Activated CD8-positive, alpha-beta memory T cell treated with anti-CD3 and anti-CD28 coated beads, Interleukin-2, amount 50 U/mL, for 24 hours (primary cell): ENCODE measurements around the gene SKAP1.
"Not testable (repeated sequence)": the region's sequence is repeated elsewhere in the genome, so short reads cannot be mapped to it uniquely, and the experiment has no call there.

Source experiments
- DNase-seq: peaks from one replicate; pipeline ENCODE4 v3.0.0-alpha.2; 2020; ENCODE audit errors: extremely low read depth

The SKAP1 gene

GRCh38 chr17:48245465-48246033, 184.5 kb downstream of the SKAP1 start:
- not testable (repeated sequence) for DNase-seq

DNA sequence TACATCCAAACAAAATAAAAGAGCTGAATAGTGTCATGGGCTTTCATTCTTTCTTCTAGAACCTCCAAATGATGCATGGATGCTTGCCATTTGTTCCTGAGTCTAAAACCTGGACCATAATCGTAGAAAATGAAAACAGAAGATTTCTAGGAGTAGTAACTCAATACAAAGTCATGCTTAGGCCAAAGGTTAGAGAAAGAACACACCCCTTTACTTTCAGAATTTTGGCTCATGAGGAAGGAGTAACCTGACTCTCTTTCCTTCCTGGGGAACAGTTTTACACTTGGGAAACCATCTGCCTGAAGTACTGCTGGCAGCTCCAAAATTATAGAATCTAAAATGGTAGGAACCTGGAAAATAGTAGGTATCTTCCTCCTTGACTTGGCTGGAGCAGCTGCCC, 185.2 kb downstream of the SKAP1 start:
- DNase-seq, result no peak

GRCh38 chr17:48244121-48244711, 185.8 kb downstream of the SKAP1 start:
- no peak for DNase-seq

GRCh38 chr17:48241770-48242497, 188.1 kb downstream of the SKAP1 start:
- no peak for DNase-seq

- DNase-seq, result no peak
These were observed 188.9 kb downstream of the SKAP1 start for GRCh38 chr17:48241131-48241591.

DNA sequence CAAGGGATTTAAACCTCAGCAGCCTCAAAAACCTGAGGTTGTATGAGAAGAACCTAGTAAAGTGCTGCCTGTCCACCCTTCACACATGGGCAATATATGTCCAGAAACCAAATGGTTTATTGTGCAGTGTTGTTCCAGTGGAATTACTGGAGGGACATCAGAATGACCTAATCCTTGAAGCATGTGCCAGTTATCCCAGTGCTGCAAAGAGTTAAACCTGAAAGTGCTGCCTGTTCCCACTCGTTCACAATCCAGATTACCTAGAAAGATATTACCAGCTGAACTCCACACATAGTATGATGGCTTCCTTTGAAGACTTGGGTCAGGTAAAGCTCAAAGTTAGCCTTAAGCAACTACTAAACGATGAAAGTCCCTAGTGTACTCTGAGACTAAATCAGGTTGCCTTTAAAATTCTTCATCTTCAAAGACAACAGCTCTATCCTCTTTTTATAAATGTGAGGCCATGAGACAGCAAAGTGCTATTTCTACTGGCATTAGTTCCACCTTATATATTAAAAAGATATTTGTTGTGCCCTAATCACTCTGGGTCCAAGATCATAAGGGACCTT, 189.4 kb downstream of the SKAP1 start:
- no peak for DNase-seq

- no peak for DNase-seq
These were observed 189.9 kb downstream of the SKAP1 start for GRCh38 chr17:48240122-48240521.

DNA sequence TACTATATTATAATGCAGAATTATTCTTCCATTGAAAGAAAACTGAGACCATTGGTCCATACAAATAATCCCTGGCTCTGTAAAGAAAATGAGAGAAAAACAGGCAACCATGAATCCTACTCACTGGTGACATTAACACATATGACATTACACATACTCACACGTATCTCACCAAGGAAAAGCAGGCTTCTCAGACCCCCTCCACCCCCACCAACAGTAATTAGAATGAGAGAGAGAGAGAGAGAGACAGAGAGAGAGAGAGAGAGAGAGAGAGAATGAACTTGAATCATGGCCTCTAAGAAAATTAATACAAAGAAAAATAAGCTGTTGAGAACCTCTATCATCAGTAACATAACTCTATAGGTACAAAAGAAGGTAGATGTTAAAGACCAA, 190.4 kb downstream of the SKAP1 start:
- no peak for DNase-seq

- DNase-seq, result no peak
These were observed 190.9 kb downstream of the SKAP1 start for GRCh38 chr17:48238933-48239602.

DNA sequence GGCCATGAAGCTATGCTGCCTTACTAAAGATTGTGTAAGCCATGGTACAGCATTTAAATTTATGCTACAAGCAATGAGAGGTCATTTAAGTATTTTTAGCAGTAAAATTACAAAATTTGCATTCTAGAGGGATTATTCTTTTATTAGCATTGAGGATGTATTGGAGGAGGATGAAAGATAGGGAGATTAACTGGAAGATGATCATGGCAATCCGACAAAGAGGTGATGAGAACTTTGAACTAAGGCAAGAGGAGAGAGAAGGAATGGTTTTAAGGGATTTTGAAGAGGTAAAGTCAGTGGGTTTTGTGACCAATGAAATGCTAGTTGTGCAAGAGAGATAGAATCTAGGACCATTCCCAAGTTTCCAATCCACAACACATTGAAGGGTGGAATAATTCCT, 192.6 kb downstream of the SKAP1 start:
- DNase-seq, result no peak

DNA sequence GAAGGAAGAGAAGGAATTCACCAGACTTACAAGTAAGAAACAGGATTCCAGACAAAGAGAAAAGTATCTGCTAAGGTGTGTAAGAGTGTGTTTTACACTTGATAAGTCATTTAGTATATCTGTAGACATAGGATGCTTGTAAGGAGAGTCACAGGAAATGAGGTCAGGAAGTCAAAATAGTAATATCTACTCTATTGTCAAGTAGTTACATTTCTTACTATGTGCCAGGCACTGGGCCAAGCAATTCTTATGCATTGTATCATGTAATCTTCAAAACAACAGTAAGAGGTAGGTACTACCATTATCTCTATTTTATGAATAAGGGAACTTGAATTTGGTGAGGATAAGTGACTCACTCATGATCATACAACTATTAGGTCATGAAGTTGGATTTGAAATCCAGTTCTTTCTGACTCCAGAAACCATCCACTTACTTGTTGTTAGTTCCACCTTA, 193.3 kb downstream of the SKAP1 start:
- DNase-seq, result no peak

- no peak for DNase-seq
These were observed 195.1 kb downstream of the SKAP1 start for GRCh38 chr17:48234922-48235321.

- DNase-seq, result no peak
These were observed 197.7 kb downstream of the SKAP1 start for GRCh38 chr17:48231995-48232959.

GRCh38 chr17:48229936-48230335, 200.1 kb downstream of the SKAP1 start:
- DNase-seq, result no peak

DNA sequence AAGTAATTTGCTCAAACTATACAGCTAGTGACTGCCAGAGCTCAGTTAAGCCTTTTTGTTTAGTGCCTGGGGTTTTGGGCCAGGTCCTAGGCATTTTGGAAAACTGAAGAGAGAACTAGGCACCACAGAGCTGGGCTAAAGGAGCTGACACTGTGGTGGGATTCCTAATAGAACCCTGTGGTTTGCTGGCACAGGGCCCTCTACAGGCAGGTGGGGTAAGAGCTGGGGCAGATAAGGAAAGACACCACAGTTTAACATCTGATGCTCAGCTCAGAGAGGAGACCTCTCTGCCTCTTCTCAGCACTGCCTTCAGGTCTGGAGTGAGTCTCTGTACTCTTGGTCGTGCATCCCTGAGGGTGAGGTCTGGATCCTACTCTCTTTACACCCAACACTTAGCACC, 201.3 kb downstream of the SKAP1 start:
- DNase-seq, result no peak

- no peak for DNase-seq
These were observed 204.1 kb downstream of the SKAP1 start for GRCh38 chr17:48225725-48226567.

DNA sequence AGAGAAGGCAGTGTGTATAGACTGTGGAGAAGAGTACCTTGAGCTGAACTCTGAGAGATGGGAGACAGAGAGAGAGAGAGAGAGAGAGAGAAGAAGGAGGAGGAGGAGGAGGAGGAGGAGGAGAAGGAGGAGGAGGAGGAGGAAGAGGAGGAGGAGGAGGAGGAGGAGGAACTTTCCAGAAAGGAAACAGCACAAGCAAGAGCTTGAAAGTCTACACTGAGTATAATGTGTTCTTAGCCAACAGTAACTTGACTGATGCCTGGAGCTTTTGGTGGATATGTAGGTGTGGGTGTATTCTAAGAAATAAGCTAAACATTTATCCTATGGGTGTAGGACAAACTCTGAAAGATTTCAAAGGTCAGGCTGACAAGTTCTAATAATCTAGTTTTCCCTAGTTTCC, 206.1 kb downstream of the SKAP1 start:
- DNase-seq, result no peak

GRCh38 chr17:48219617-48220016, 210.4 kb downstream of the SKAP1 start:
- DNase-seq, result no peak

GRCh38 chr17:48215583-48216139, 214.4 kb downstream of the SKAP1 start:
- DNase-seq, result no peak

DNA sequence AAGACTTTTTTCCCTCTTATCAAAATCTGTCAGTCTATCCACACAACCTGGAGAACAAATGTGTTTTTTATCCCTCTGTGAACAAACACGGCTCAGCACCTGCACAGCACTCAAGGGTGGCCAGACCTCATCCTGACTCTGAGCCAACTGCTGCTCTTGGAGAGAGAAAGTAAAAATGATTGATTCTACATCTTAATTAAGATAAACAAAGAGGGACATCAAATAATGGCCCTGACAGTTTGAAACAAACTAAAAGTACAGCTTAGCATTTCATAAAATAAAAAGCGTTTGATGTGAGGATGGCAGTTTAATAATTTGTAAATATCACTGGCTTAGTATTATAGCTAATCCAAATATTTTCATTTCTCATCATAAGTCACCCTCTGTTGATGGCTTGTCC, 216.2 kb downstream of the SKAP1 start:
- DNase-seq, result no peak
